Stimulated activated CD8-positive, alpha-beta memory T cell treated with anti-CD3 and anti-CD28 coated beads, Interleukin-12 subunit alpha, Interleukin-12 subunit beta, amount 100 ng/mL, for 24 hours (primary cell): Measurements from ENCODE around the gene HS2ST1.
"Not testable (repeated sequence)": the region's sequence is repeated elsewhere in the genome, so short reads cannot be mapped to it uniquely, and the experiment has no call there.

ENCODE experiments used
- DNase-seq: peaks from one replicate; pipeline ENCODE4 v3.0.0-alpha.2; 2020; ENCODE audit errors: extremely low read depth

The HS2ST1 gene

DNA sequence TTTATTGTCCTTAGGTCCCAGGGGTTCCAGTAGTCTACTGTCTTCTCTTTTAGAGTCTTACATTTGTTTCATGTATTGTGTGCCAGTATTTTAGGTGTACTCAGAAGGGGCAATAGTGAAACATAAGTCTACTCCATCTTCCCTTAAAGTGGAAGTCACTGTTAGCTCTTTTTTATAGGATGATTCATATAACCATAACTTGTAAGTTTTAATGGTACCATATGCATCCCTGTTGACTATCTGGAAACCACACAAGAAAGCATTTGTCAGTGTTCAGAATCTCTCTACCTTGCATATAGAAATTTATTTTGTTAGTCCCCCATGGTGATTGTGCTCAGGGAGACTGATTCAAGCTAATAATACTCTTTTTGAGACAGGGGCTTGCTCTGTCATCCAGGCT, 149.9 kb downstream of the HS2ST1 start:
- no peak for DNase-seq

GRCh38 chr1:87064986-87065385, 150.6 kb downstream of the HS2ST1 start:
- no peak for DNase-seq

DNA sequence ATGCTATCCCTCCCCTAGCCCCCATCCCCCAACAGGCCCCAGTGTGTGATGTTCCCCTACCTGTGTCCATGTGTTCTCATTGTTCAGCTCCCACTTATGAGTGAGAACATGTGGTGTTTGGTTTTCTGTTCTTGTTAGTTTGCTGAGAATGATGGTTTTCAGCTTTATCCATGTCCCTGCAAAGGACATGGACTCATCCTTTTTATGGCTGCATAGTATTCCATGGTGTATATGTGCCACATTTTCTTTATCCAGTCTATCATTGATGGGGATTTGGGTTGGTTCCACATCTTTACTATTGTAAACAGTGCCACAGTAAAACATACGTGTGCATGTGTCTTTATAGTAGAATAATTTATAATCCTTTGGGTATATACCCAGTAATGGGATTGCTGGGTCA, 152.3 kb downstream of the HS2ST1 start:
- not testable (repeated sequence) for DNase-seq

DNA sequence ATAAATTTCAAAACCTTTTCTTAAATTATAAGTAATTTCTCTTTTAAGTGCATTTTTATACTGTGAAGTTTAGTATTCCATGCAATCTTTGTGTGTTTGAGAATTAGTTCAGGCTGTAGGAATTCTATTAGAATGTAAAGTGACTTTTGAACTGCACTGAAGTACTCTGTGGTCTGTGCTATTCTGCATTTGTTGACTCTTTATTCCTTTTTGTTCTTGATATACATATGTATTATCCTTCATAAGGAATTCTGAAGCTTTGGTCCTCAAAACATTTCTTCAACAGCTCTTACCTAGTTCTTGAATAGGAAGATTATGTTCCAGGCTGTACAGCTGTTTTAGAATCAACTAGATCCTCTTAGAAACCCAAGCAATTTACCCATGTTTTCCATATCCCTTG, 158.0 kb downstream of the HS2ST1 start:
- no peak for DNase-seq

DNA sequence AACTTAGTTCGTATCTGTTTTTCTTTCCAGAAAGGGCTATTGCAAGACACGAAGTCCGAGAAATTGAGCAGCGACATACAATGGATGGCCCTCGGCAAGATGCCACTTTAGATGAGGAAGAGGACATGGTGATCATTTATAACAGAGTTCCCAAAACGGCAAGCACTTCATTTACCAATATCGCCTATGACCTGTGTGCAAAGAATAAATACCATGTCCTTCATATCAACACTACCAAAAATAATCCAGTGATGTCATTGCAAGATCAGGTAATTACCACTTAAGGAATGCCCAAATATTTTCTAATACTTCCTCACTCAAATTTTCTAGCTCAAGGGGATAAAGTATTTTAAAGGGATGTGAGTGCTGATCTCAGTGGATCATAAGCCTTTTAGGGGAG, 158.5 kb downstream of the HS2ST1 start:
- DNase-seq, result no peak

DNA sequence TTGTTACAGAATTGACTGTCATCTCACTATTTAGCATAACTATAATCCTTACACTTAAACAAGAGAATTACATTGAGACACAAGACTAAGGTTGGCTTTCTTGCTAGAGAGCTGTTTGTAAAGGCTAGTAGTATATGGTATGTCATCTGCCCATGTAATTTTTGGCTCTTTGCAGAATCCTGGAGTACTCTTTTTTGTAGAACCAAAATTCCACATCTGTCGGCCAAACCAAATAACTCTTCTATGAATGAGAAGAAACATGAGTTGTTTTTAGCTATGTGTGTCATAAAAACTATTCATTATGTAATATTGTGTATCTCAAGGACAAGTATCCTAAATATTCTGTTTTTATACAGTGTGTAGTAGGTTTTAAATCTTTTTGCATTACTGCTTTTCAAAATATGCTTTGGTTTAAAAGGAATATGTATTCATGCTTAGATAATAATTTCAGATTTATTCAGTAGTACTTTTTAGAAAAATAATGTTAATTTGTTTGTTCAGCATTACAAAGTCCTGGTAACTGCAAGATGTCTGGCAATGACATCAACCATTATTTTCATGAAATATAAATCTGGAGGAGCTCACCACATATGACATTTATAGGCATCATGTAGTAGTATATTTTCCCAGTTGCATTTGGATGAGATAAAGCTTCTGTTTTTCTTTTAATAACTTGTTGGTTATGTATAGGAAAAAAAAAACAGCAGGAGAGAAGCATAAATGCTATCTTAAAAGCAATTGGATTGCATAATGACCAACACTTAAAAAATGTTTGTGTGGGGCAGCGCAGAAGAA, 159.8 kb downstream of the HS2ST1 start:
- no peak for DNase-seq

DNA sequence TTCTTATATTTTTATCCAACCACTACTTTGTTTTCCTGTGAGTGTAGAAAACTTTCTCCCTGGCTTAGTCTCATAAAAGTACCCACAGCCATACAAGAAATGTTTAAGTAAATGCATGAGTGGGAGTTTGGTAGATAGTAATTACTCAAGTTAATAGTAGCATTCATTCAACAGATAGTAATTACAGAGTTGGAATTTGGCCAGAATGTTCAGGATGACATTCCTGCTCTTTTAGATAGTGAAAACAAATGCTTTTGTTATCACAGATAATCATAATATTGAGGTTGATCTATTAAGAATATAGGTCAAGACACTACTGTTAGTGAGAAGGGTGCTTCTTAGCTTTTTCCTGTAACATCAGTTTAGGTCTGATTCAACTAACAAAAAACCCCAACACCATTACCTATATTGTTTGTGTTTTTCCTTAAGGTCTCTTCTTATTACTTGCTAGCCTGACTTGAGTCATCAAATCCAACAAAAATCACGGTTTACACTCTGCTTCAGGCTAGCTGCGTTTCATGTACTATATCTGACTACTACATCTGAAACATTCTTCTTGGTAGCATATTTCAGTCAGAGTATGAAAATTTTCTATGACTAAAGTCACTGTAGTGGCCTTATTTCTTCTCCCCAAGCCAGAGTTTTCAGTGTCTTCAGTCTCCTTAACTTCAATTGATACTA, 163.7 kb downstream of the HS2ST1 start:
- DNase-seq, result no peak

- no peak for DNase-seq
These were observed 169.9 kb downstream of the HS2ST1 start for GRCh38 chr1:87084244-87084836.

GRCh38 chr1:87086120-87086519, 171.7 kb downstream of the HS2ST1 start:
- DNase-seq, result no peak

- no peak for DNase-seq
These were observed 174.8 kb downstream of the HS2ST1 start for GRCh38 chr1:87089070-87089736.

GRCh38 chr1:87089823-87090222, 175.4 kb downstream of the HS2ST1 start:
- DNase-seq, result no peak

GRCh38 chr1:87091425-87091824, 177.0 kb downstream of the HS2ST1 start:
- DNase-seq, result no peak

DNA sequence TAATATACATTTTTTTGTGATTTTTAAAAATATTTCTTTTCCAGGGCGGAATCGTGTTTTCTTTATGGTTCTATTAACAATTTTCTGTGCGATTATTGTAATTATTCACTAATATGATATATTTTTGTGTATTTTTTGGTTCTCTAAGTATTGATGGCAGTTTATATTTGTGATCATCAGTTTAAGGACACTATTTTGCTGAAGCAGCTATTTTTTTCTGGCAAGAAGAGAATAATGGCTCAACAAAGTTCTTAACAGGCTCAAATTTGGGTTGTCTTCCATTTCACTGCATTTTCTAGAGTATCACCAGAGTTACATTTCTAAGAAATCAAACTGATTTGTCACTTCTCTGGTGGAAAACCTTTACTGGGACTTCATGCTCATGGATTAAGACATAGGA, 178.4 kb downstream of the HS2ST1 start:
- DNase-seq, result no peak

- no peak for DNase-seq
These were observed 178.9 kb downstream of the HS2ST1 start for GRCh38 chr1:87093286-87093685.

DNA sequence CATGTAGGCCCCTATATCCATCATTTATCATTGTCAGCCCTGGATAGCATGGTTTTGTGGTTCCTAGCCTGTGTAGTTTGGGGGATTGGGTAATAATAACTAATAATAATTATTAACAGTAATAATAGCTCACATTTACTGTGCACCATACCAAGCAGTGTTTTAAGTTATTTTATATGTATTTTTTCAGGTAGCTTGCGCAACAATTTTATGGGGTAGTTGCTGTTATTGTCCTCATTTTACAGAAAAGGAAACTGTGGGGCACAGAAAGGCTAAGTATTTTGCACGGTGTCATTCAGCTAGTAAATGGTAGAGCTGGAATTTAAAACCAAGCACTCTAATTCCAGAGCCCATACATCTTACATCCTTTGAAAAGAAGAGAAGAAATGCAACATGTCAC, 179.8 kb downstream of the HS2ST1 start:
- no peak for DNase-seq

DNA sequence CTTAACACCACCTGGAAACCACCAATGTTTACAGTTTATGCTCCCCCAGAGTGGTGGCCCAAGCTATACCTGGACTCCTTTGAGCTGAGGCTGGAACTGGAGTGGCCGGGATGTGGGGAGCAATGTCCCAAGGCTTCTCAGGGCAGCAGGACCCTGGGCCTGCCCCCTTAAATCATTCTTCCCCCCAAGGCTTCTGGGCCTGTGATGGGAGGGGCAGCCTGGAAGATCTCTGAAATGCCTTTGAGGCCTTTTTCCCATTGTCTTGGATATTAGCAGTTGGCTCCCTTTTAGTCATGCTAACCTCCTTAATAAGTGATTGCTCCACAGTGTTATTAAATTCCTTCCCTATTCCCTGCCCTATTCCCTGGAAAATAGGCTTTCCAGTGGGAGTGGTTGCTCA, 185.8 kb downstream of the HS2ST1 start:
- DNase-seq, result no peak

GRCh38 chr1:87103074-87103473, 188.6 kb downstream of the HS2ST1 start:
- DNase-seq, result no peak

GRCh38 chr1:87104140-87104539, 189.7 kb downstream of the HS2ST1 start:
- no peak for DNase-seq

- no peak for DNase-seq
These were observed 190.5 kb downstream of the HS2ST1 start for GRCh38 chr1:87104945-87105344.

- DNase-seq, result no peak
These were observed 191.7 kb downstream of the HS2ST1 start for GRCh38 chr1:87106144-87106543.

DNA sequence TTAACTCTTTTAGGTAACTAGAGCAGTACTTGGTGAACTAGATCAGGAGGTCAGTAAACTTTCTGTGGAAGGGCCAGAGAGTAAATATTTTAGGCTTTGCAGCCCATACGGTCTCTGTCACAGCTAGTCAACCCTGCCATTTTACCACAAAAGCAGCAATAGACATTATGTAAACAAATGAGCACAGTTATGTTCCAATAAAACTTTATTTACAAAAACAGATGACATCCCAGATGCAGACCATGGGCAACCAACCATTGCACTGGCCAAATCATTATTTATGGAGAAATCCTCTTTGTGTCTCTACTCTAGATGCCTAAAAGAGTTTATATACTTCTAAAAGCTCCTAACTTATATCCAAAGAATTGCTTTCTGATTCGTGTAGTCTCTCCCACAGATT, 192.4 kb downstream of the HS2ST1 start:
- no peak for DNase-seq

DNA sequence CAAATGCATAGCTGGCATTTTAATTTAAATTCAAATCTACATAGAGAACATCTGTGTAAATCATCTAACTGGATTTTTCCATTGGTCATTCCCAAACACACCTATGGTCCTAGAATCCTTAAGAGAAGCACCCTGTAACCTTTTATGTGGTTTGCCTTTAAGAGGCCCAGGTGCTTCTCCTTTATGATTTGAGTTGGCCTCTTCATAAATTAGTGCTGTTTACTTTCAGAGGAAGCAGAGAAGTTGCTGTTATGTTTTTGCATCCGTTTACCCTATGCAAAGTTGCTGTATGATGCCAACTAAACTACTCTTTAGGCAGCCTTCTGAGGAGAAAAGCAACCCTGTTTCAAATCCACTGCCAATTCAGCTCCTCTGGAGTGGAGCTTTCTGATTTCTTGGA, 193.8 kb downstream of the HS2ST1 start:
- DNase-seq, result no peak
